Measurements from ENCODE around the gene MIP.
A peak's percentile ranks its signal among the peaks of the same experiment; 100 is the strongest.
"Not testable (repeated sequence)": the region's sequence is repeated elsewhere in the genome, so short reads cannot be mapped to it uniquely, and the experiment has no call there.

MIP gene

GRCh38 chr12:56454557-56454956, at the start of gene MIP:
TSS of gene MIP (minus strand) at chr12:56454657. CDS start at chr12:56454613, 44 bp downstream.
- no peak for DNase-seq

- DNase-seq: not testable (repeated sequence)
Measured at GRCh38 chr12:56499879-56500278, 45.4 kb upstream of the MIP start.

DNA sequence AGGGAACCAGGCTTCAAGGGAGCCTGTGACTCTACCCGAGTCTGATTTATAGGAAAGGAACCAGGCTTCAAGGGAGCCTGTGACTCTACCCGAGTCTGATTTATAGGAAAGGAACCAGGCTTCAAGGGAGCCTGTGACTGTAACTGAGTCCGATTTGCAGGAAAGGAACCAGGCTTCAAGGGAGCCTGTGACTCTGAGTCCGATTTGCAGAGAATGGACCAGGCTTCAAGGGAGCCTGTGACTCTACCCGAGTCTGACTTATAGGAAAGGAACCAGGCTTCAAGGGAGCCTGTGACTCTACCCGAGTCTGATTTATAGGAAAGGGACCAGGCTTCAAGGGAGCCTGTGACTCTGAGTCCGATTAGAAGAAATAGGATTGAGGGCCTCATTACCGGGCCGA, 45.0 kb upstream of the MIP start:
- not testable (repeated sequence) for DNase-seq

GRCh38 chr12:56498126-56498902, 43.9 kb upstream of the MIP start:
- DNase-seq: peak in 2 of 3 experiments; percentile 86 to 96

DNA sequence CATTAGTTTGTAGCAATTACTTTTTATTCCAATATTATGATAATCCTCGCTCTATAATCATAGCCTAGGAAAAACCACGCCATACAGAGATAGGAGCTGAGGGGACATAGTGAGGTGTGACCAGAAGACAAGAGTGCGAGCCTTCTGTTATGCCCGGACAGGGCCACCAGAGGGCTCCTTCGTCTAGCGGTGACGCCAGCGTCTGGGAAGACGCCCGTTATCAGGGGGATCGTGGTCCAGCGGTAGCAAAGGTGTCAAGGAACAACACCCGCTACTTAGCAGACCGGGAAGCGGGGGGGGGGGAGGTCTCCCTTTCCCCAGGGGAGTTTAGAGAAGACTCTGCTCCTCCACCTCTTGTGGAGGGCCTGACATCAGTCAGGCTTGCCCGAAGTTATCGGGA, 42.2 kb upstream of the MIP start:
- peak in 1 of 3 experiments; percentile 22 for DNase-seq

GRCh38 chr12:56494481-56494880, 40.0 kb upstream of the MIP start:
- not testable (repeated sequence) for DNase-seq

- not testable (repeated sequence) for DNase-seq
Measured at GRCh38 chr12:56494106-56494415, 39.6 kb upstream of the MIP start.

DNA sequence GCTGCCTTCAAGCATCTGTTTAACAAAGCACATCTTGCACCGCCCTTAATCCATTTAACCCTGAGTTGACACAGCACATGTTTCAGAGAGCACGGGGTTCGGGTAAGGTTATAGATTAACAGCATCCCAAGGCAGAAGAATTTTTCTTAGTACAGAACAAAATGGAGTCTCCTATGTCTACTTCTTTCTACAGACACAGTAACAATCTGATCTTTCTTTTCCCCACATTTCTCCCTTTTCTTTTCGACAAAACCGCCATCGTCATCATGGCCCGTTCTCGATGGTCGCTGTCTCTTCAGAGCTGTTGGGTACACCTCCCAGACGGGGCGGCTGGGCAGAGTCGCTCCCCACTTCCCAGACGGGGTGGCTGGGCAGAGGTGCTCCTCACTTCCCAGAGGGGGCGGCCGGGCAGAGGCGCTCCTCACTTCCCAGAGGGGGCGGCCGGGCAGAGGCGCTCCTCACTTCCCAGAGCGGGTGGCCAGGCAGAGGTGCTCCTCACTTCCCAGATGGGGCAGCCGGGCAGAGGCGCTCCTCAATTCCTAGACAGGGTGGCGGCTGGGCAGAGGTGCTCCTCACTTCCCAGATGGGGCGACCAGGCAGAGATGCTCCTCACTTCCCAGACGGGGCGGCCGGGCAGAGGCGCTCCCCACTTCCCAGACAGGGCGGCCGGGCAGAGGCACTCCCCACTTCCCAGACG, 39.1 kb upstream of the MIP start:
- DNase-seq: not testable (repeated sequence)

GRCh38 chr12:56490360-56490759, 35.9 kb upstream of the MIP start:
- no peak for DNase-seq

- DNase-seq: peak; percentile 93 to 98 (median 97)
Measured at GRCh38 chr12:56488041-56488955, 33.8 kb upstream of the MIP start, which contains the start of gene GLS2. TSS of gene GLS2 (minus strand) at chr12:56488161. CDS start at chr12:56488118, 43 bp downstream.

DNA sequence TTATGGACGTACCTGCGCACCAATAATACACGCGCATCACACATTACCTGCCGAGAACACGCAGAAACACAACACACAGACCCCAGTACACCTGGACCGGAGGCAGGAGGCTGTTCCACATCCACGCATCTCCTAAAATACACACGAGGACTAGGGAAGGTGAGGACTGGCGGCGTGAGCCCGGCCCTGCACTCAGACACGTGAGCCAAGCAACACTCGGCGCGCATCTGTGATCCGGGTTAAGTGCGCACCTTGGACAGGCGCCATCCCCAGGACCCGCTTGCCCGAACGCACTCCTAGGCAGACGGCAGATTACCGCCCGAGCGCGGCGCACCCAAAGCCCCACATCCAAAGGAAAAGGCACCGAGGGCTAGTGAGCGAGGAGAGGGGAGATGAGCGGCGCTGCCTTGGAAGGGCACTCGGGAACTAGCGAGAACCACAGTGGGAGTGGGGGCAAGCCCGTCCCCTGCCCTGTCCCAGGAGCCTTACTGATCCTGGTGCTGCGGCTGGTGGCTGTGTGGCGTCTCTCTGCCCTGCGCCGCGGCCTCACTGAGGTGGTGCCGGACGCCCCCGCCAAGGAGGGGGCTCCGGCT, 33.1 kb upstream of the MIP start:
- peak; percentile 68 to 91 (median 87) for DNase-seq

- DNase-seq: no peak
Measured at GRCh38 chr12:56486694-56487093, 32.2 kb upstream of the MIP start.

DNA sequence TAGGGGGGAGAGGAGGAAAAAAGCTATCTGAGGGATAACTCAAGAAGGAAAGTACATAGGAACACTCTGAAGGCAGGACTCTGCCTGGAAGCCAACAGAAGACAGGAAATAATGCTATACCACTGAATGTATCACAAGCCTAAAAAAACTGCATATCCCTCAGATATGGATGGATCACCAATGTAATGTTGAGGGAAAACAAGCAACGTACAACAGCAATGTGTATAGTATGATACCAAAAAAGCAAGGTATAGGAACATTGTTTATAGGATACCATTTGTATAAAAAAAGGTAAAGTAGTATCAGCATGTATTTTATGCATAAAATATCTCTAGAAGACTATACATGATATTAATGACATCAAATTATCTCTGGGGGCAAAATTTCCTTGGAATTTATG, 30.1 kb upstream of the MIP start:
- no peak for DNase-seq

- no peak for DNase-seq
Measured at GRCh38 chr12:56479625-56480024, 25.2 kb upstream of the MIP start.

- no peak for DNase-seq
Measured at GRCh38 chr12:56477521-56478225, 23.2 kb upstream of the MIP start.

- DNase-seq: no peak
Measured at GRCh38 chr12:56476972-56477432, 22.5 kb upstream of the MIP start.

- no peak for DNase-seq
Measured at GRCh38 chr12:56476143-56476542, 21.7 kb upstream of the MIP start.

DNA sequence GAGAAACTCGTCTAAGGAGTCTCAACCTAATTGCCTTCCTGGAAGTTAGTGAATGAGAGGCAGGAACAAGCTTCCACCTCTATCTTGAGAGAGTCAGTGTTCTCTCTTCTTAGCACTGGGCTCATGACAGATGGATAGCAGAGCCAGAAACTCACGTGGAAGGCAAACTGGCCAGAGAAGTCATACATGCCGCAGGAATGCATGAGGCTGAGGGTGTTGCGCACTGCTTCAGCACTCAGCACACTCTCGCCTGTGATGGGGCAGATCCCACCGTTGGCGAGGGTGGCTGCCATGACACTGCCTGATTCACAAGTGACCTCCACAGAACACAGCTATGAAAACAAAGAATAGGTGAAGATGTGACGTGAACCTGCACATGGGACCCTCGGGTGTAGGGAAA, 19.9 kb upstream of the MIP start:
- DNase-seq: no peak

DNA sequence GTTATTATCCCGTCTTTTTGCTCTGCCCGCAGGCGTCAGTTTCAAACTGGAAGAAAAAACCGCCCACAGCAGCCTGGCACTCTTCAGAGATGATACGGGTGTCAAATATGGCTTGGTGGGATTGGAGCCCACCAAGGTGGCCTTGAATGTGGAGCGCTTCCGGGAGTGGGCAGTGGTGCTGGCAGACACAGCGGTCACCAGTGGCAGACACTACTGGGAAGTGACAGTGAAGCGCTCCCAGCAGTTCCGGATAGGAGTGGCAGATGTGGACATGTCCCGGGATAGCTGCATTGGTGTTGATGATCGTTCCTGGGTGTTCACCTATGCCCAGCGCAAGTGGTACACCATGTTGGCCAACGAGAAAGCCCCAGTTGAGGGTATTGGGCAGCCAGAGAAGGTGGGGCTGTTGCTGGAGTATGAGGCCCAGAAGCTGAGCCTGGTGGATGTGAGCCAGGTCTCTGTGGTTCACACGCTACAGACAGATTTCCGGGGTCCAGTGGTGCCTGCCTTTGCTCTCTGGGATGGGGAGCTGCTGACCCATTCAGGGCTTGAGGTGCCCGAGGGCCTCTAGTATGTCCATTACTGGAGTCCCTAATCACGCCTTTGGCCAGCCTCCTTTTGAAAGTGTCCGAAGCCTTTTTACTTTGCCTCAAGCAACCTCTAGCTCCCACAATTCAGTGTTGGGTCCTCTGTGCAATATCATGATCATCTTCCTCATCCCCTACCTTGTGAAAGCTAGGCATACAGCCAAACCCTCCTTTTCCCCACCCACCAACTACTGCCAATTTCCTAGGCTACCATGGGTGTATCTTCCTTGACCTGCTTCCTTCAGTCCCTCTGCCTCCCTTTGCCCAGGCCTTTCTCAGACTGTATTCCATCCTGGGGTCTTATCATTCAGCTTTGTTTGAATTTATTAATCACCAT, 14.8 kb upstream of the MIP start:
- no peak for DNase-seq

- DNase-seq: peak; percentile 94 to 97 (median 97)
Measured at GRCh38 chr12:56468216-56469006, 14.0 kb upstream of the MIP start, which contains the start of gene SPRYD4. TSS of gene SPRYD4 (plus strand) at chr12:56468578. CDS start at chr12:56468592, 14 bp downstream.
